ENCODE results near the gene AP3S2.

DNA sequence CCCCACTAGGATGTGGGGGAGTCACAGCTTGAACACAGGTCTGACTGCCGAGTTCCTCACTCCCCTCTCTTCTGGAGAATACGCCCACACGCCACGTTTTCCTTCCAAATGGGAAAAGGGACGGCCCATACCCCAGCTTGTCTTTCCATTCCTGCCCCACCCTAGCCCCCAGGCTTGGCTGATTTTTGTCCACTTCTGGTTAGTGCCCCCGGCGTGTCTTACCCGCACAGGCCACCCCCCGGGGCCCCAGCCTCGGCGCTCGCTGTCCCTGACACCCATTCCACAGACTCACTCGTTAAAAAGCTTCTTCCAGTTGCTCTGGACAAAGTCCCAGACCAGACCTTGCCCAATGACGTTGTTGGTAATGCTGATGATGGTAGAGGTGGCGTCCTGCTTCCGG, 103.1 kb downstream of the AP3S2 start:
- TF ChIP-seq, protein P1, sequence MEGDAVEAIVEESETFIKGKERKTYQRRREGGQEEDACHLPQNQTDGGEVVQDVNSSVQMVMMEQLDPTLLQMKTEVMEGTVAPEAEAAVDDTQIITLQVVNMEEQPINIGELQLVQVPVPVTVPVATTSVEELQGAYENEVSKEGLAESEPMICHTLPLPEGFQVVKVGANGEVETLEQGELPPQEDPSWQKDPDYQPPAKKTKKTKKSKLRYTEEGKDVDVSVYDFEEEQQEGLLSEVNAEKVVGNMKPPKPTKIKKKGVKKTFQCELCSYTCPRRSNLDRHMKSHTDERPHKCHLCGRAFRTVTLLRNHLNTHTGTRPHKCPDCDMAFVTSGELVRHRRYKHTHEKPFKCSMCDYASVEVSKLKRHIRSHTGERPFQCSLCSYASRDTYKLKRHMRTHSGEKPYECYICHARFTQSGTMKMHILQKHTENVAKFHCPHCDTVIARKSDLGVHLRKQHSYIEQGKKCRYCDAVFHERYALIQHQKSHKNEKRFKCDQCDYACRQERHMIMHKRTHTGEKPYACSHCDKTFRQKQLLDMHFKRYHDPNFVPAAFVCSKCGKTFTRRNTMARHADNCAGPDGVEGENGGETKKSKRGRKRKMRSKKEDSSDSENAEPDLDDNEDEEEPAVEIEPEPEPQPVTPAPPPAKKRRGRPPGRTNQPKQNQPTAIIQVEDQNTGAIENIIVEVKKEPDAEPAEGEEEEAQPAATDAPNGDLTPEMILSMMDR (IDR thresholded peaks at IDR 0.05) = no peak
- TF ChIP-seq POLR2A (IDR thresholded peaks at IDR 0.05) = no peak
